Activated B cell treated with CpG ODN at 0.5 μM for 24 hours (primary cell): Measurements from ENCODE around the gene KIAA1217. TPM values are rescaled to one million over a fixed set of nuclear protein-coding genes. Genes with fewer than 3 reads are reported as not detected.

Source experiments
- ATAC-seq: fragments of 200-7000 bp; cut with Tn5 transposase; one replicate; pipeline ENCODE4 v1.10.0; 2021; ENCODE audit warnings: low read depth, mild to moderate bottlenecking, moderate library complexity
- CTCF ChIA-PET: fragments of 350-600 bp; sonication (Branson Sonifier 250); formaldehyde crosslinking; loops from one replicate; lab custom pipeline; 2021; ENCODE audit warnings: antibody characterized with exemption; lab: Charles Lee
- POLR2A ChIA-PET: fragments of 350-600 bp; sonication (Branson Sonifier 250); formaldehyde crosslinking; loops from one replicate; lab custom pipeline; 2021; ENCODE audit warnings: antibody characterized with exemption; lab: Charles Lee
- DNase-seq: peaks from one replicate; pipeline ENCODE4 v3.0.0; 2022
- H3K27ac Mint-ChIP-seq: one replicate; pipeline ENCODE4 v1.8.0; 2020; ENCODE audit warnings: mixed read lengths
- H3K27me3 Mint-ChIP-seq: one replicate; pipeline ENCODE4 v1.8.0; 2021; ENCODE audit warnings: mixed read lengths
- H3K36me3 Mint-ChIP-seq: one replicate; pipeline ENCODE4 v1.8.0; 2021; ENCODE audit warnings: low read depth, mixed read lengths
- H3K4me1 Mint-ChIP-seq: one replicate; pipeline ENCODE4 v1.8.0; 2021; ENCODE audit warnings: mixed read lengths
- H3K4me3 Mint-ChIP-seq: one replicate; pipeline ENCODE4 v1.8.0; 2020; ENCODE audit warnings: mild to moderate bottlenecking, mixed read lengths
- H3K9me3 Mint-ChIP-seq: one replicate; pipeline ENCODE4 v1.8.0; 2020; ENCODE audit warnings: mixed read lengths
- intact Hi-C: fragments of 100-400 bp; cut with micrococcal nuclease; formaldehyde crosslinking; loops from one replicate; pipeline ENCODE4 v1.15.1; 2024
- total RNA-seq: library from RNA; stranded (reverse); gene quantifications from 2 replicates; pipeline ENCODE4 v1.2.3, GENCODE V29; 2022
- TF ChIP-seq, protein P1 (sequence below): fragments of 200-600 bp; IDR thresholded peaks from one replicate; pipeline ENCODE4 v1.8.0; 2022; ENCODE audit warnings: antibody characterized with exemption, mild to moderate bottlenecking

The KIAA1217 gene
- total RNA-seq, 1 donor from 2014 or later: 0.71 TPM

DNA sequence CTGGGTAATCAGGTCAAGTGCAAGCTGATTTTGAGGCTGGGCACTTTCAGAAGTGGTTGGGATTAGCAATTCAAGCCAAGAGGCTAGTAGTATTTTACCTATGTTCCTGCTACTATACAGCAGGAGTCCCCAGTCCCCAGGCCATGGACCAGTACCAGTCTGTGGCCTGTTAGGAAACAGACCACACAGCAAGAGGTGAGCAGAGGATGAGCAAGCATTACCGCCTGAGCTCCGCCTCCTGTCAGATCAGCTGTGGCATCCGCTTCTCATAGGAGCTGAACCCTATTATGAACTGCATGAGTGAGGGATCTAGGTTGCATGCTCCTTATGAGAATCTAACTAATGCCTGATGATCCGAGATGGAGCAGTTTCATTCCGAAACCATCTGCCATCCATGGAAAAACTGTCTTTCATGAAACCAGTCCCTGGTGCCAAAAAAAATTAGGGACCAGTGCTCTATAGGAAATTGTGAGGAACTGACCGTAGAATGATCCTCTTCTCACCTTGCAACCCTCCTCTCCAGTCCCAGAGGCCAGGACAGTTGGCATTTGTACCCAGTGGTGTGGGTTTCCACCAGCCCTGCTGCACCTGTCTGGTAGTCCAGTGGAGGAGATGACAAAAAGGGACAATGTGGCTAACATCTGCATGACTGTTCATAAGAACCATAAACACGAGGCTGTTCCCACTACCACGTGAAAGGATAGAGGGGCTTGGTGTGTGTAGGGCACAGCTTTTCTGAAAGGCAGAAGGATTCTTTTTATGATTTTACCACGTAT, 172.5 kb downstream of the KIAA1217 start:
- CTCF ChIA-PET: no interaction called here
- ATAC-seq: no peak
- intact Hi-C loops: no loop called here
- Mint-ChIP-seq H3K36me3 (no peaks in the 10 kb centered on the region), H3K4me3 (no peak overlapping the region), H3K4me1 (no peaks in the 10 kb centered on the region), H3K27ac (no peak overlapping the region), H3K27me3 (peaks cover 2% of the 10 kb centered on the region), H3K9me3 (peaks cover 4% of the 10 kb centered on the region)
- POLR2A ChIA-PET: no interaction called here
- TF ChIP-seq, protein P1, sequence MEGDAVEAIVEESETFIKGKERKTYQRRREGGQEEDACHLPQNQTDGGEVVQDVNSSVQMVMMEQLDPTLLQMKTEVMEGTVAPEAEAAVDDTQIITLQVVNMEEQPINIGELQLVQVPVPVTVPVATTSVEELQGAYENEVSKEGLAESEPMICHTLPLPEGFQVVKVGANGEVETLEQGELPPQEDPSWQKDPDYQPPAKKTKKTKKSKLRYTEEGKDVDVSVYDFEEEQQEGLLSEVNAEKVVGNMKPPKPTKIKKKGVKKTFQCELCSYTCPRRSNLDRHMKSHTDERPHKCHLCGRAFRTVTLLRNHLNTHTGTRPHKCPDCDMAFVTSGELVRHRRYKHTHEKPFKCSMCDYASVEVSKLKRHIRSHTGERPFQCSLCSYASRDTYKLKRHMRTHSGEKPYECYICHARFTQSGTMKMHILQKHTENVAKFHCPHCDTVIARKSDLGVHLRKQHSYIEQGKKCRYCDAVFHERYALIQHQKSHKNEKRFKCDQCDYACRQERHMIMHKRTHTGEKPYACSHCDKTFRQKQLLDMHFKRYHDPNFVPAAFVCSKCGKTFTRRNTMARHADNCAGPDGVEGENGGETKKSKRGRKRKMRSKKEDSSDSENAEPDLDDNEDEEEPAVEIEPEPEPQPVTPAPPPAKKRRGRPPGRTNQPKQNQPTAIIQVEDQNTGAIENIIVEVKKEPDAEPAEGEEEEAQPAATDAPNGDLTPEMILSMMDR: no peak
- DNase-seq: no peak

DNA sequence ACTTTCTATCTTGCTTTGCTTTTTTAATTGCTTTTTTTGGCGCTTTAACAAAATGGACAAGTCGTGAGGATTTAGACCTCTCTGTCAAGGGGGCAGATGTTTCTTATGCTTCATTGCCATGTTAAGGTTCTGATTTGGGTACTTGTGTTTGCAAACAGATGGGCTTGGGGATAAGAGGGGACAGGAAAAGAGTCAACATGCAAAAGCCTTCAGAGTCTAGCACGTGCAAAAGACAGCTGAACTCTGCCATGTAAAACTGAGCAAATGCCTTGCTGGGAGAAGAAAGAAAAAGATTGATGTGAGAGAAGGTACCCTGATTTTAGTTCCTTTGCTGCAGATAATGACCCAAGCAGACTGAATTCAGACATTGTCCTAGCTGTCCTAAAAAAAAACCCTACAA, 173.1 kb downstream of the KIAA1217 start:
- H3K4me1 Mint-ChIP-seq: no peaks in the 10 kb centered on the region
- peaks cover 2% of the 10 kb centered on the region for H3K27me3 Mint-ChIP-seq
- TF ChIP-seq, protein P1: no peak
- DNase-seq: no peak
- H3K4me3 Mint-ChIP-seq: no peak overlapping the region
- intact Hi-C loops: no loop called here
- no peak for ATAC-seq
- H3K9me3 Mint-ChIP-seq: peaks cover 4% of the 10 kb centered on the region
- ChIA-PET CTCF (no interaction called here), POLR2A (no interaction called here)
- no peak overlapping the region for H3K27ac Mint-ChIP-seq
- H3K36me3 Mint-ChIP-seq: no peaks in the 10 kb centered on the region

GRCh38 chr10:24382596-24382978, 173.6 kb downstream of the KIAA1217 start:
- POLR2A ChIA-PET: no interaction called here
- Mint-ChIP-seq H3K4me3 (no peak overlapping the region), H3K27me3 (peaks cover 2% of the 10 kb centered on the region), H3K36me3 (no peaks in the 10 kb centered on the region), H3K4me1 (no peaks in the 10 kb centered on the region), H3K27ac (no peak overlapping the region), H3K9me3 (peaks cover 4% of the 10 kb centered on the region)
- intact Hi-C loops: no loop called here
- TF ChIP-seq, protein P1: no peak
- CTCF ChIA-PET: no interaction called here
- ATAC-seq (no peak), DNase-seq (no peak)

DNA sequence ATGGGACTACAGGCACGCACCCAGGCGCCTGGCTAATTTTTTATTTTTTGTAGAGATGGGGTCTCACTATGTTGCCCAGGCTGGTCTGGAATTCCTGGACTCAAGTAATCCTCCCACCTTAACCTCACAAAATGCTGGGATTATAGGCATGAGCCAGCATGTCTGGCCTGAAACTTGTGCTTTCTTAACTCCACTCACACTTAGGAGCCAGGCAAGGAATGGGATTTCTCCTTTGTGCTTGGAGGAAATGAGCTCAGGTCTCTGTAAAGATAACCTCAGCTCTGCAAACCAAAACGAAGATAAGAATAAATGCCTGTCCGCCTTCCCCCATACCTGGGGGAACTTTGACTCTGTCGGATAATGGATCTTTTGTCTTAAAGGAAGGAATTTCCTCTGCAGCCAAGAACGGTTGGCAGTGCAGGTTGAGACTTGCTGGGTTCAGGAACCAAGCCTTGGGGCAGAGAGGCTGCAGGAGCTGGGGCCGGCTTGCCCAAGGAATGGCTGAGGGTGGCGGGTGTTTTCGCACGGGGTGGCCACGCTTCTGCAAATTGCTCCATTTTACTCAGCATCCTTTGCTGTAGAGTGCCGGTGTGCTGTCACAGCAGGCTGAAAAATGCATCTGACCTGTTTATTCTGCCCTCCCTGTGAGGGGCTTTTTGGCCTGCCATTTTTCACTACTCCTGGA, 174.2 kb downstream of the KIAA1217 start:
- Mint-ChIP-seq H3K9me3 (peaks cover 4% of the 10 kb centered on the region), H3K4me1 (no peaks in the 10 kb centered on the region), H3K27me3 (peaks cover 2% of the 10 kb centered on the region), H3K4me3 (no peak overlapping the region), H3K36me3 (no peaks in the 10 kb centered on the region), H3K27ac (no peak overlapping the region)
- ATAC-seq (no peak), DNase-seq (no peak)
- intact Hi-C loops: no loop called here
- ChIA-PET POLR2A (no interaction called here), CTCF (no interaction called here)
- TF ChIP-seq, protein P1: no peak

- no peak overlapping the region for H3K4me3 Mint-ChIP-seq
- DNase-seq: no peak
- no peak for ATAC-seq
- H3K4me1 Mint-ChIP-seq: no peaks in the 10 kb centered on the region
- TF ChIP-seq, protein P1: no peak
- no peaks in the 10 kb centered on the region for H3K36me3 Mint-ChIP-seq
- no peaks in the 10 kb centered on the region for H3K9me3 Mint-ChIP-seq
- ChIA-PET POLR2A (no interaction called here), CTCF (no interaction called here)
- intact Hi-C loops: no loop called here
- peaks cover 2% of the 10 kb centered on the region for H3K27me3 Mint-ChIP-seq
- H3K27ac Mint-ChIP-seq: no peak overlapping the region
Measured at GRCh38 chr10:24383681-24384106, 174.8 kb downstream of the KIAA1217 start.
